ENCODE data around the gene PGD.
A peak's percentile ranks its signal among the peaks of the same experiment; 100 is the strongest.
"Not testable (repeated sequence)": the region's sequence is repeated elsewhere in the genome, so short reads cannot be mapped to it uniquely, and the experiment has no call there.

Gene PGD

DNA sequence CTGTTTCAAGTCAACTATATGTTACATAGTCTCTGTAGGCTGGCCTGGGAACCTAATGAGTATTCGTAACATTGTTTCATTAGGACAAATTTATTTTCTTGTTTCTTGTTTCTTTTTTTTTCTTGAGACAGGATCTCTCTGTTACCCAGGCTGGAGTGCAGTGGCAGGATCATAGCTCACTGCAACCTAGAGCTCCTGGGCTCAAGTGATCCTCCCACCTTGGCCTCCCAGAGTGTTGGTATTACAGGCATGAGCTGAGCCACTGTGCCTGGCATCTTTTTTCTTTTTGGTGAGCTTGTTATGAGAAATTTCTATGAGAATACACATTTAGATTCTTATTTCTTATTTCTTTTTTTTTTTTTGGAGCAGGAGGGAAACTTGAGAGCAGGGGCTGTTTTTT is 38.2 kb downstream of the PGD start:
- no peak for DNase-seq (ENCODE audit: low read depth in 2 of 2)

DNA sequence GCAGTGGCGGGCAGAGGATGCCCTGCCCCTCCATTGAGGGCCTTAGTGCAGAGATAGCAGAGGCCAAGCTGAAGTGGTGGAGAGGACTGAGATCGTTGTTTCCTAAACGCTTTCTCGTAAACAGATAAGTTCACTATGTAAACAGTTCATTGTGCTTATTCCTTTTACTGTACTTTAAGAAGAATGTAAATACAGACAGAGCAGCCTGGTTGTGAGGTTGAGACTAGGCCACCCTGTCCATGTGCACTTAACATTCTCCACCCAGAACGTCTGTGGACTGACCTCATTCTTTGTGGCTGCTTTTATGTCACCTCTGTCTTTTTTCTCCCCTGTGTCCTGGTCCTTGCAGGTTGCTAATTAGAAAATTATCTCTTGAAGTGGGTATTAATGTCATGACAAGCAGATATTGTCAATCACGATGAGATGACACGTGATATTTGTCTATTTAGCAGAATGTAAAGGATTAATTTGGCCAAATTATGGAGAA is 39.9 kb downstream of the PGD start:
- DNase-seq (ENCODE audit: low read depth in 2 of 2): no peak

DNA sequence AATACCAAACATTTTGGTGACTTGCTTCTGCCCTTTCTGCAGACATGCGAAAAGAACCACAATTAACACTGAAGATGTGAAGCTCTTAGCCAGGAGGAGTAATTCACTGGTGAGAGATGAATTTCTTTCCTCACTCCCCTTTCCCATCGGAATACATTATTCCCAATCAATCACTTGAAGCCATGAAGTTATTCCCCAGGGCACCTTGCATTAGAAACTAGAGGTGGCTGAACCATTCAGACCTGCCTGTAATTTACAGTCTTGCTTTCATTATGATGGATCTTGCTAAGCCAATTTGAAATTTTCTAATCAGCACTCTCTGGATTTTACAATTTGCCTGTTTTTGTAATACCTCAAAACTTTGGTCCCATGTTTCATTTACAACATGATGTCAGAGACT is 41.4 kb downstream of the PGD start:
- DNase-seq (ENCODE audit: low read depth in 2 of 2): no peak

DNA sequence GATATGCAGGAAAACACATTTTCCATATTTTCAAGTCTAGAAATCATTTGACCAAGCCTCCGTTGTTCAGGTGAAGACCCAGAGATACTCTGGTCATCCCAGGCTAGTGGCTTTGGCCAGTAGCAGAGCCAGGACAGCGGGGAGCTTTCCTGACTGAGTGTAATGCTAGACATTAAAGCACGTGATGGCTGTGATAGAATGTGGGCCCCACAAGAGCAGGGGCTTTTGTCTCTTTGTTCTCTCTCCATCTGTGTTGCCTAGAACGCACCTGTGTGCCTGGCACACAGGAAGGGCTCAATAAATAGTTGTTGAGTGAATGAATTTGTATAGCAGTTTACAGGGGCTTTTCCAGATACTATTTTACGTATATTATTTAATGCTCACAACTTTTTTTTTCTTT is 41.9 kb downstream of the PGD start:
- no peak for DNase-seq (ENCODE audit: low read depth in 2 of 2)

DNA sequence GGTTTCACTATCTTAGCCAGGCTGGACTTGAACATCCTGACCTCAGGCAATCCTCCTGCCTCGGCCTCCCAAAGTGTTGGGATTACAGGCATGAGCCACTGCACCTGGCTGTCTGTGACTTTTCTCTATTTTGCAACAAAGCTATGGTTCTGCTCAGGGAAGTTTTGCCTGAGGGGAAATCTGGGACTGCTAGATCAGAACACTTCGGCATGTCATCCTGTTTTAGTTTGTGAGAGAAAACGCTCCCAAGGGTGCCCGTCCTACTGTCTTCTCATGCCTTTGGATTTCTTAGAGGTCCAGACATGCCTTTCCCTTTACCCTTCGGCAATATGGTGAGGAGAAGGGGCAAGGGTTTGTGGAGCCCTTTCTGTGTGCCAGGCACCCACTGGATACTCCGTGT is 45.4 kb downstream of the PGD start:
- DNase-seq (ENCODE audit: low read depth in 2 of 2): no peak

DNA sequence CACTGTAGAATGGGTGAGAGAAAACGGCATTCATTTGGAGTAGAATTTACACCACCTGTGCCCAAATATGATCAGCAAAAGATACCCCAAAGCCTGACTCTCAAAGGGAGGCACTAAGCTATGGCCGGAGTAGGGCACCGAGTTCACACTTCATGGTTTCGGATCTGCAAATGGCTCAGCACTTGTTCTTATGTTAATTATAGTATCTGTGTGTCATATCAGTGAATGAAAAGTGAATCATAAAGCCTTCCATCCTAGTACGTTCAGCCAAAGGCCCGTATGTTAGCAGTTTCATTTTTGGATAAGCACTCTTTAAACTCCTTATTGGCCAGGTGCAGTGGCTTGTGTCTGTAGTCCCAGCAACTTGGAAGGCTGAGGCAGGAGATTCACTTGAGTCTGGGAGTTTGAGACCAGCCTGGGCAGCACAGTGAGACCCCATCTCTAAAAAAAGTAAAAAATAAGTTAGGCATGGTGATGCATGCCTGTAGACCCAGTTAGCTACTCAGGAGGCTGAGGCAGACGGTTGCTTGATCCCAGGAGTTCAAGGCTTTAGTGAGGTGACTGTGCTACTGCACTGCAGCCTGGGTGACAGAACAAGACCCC is 46.0 kb downstream of the PGD start:
- DNase-seq (ENCODE audit: low read depth in 2 of 2): no peak

DNA sequence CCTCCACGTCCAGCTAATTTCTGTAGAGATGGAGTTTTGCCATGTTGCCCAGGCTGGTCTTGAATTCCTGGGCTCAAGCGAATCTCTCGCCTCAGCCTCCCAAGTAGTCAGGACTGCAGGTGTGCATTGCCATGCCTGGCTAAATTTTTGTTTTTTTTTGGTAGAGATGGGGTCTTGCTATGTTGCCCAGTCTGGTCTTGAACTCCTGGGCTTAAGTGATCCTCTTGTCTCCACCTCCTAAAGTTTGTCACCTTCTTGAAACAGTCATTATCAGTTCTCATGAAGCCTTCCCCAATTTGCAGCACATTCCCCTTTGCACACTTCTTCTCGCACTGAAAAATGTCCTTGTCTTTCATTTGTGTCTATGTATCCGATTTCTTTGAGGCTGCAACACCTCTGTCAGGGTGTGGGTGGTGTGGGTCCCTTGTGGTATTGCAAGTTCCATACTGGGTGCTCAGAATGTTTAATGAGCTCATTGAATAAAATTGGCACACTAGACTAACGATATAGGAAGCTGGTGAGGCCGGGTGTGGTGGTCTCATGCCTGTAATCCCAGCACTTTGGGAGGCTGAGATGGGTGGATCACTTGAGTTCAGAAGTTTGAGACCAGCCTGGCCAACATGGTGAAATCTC is 48.0 kb downstream of the PGD start:
- no peak for DNase-seq (ENCODE audit: low read depth in 2 of 2)

DNA sequence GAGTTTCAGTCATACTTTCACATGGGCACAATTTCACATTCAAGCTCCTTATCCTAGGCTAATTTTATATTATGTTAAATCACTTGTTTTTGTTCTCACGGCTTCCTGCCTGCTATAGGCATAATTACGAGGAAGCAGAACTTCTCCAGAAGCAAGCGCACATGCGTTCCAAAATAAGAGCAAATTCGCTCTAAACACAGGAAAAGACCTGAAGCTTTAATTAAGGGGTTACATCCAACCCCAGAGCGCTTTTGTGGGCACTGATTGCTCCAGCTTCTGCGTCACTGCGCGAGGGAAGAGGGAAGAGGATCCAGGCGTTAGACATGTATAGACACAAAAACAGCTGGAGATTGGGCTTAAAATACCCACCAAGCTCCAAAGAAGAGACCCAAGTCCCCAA is 50.9 kb downstream of the PGD start, which contains the start of gene CORT:
Gene CORT (plus strand): TSS at position 281 of the 400 bp plus-strand sequence. CDS start 193 bp downstream, outside the sequence.
- no peak for DNase-seq (ENCODE audit: low read depth in 2 of 2)

DNA sequence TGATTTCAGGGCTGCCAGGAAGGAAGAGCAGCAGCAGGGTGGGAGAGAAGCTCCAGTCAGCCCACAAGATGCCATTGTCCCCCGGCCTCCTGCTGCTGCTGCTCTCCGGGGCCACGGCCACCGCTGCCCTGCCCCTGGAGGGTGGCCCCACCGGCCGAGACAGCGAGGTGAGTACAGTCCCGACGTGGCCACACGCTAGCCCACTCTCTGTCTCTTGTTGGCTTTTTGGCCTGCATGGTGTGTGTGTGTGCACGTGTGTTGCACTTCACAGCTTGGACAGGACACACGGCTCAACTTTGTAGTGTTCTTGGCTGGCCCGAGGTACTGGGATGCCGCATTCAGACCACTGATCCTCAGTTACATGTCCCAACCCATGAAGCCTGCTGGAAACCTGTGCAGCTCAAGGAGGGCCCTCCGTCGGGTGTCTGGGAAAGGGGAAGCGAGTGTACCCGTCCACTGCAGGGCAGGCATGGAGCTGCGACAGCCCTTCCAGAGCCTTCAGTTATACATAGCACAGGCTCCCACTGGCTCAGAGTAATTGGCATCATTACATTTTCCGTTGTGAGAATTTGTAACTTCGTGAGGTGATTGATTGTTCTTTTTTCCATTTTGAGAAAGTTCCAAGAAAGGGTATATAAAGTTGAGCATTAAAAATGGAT is 51.4 kb downstream of the PGD start:
- no peak for DNase-seq (ENCODE audit: low read depth in 2 of 2)

DNA sequence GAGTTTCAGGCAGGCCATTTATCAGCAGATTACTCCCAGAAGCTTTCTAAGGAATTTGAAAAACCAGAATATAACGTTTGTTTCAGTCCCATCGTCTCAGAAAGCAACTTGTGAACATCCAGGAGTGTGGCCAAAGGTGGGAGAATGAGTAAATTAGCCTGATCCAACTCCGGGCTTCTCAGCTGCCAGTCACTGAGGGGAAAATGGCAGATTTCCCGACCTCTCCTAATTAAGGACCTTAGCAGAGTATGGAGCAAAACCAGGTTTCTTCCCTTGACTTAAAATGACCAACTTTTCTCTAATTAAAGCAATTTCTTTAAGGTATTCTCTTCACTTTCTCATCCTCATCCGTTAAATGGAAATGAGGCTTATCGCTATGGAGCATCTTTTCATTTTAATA is 52.0 kb downstream of the PGD start:
- DNase-seq (ENCODE audit: low read depth in 2 of 2): no peak

DNA sequence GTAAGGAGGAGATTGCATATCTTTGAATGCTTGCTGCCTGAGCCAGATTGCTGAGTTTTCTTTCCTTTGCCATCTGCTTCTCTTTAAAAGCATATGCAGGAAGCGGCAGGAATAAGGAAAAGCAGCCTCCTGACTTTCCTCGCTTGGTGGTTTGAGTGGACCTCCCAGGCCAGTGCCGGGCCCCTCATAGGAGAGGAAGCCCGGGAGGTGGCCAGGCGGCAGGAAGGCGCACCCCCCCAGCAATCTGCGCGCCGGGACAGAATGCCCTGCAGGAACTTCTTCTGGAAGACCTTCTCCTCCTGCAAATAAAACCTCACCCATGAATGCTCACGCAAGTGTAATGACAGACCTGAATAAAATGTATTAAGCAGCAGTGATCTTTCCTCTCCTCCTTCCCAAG is 52.4 kb downstream of the PGD start:
- DNase-seq (ENCODE audit: low read depth in 2 of 2): peak in 1 of 2 experiments; percentile 47

DNA sequence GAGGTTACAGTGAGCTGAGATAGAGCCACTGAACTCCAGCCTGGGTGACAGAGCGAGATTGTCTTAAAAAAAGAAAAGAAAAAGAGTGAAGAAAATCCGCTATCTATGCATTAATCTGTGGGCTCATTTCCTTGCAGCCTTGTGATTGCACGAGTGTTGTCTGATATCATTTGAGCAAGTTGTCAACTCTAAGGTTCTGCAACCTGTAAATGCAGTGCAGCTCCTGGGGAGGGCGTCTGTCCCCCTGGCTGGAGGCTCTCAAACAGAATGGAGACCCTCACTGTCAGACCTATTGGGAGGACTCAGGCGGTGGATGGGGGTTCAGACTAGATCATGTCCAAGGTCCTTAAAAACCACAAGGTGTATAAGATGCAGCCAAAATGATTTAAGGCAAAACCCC is 57.2 kb downstream of the PGD start:
- no peak for DNase-seq (ENCODE audit: low read depth in 2 of 2)

DNA sequence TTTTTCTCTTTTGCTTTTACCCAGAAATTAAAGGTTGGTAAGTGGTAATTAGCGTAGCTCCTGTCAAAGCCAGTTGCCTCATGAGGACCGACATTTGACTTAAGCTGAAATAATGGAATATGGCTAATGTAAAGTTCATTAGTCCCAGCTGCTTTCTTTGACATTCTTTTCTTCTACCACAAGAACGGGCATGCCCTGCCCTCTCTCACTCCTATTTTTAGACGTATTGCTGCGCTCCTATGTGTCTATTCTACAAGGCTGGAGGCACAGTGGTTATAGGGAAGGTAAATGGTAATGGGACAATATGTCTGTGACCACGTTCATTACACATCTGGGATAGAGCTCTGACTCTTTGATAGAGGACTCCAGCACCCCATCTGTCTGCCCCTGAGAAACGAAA is 57.8 kb downstream of the PGD start:
- DNase-seq (ENCODE audit: low read depth in 2 of 2): no peak

DNA sequence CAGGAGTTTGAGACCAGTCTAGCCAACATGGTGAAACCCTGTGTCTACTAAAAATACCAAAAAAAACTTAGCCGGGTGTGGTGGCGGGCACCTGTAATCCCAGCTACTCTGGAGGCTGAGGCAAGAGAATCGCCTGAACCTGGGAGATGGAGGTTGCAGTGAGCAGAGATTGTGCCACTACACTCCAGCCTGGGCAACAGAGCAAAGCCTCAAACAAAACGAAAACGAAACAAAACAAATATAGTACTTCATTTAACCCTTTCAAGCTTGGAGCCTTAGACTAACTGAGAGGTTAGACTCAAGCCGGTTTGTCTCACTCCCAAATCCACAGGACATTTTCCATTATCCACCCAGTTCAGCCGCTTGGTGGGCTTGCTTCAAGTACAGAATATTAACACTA is 58.6 kb downstream of the PGD start:
- not testable (repeated sequence) for DNase-seq (ENCODE audit: low read depth in 2 of 2)

DNA sequence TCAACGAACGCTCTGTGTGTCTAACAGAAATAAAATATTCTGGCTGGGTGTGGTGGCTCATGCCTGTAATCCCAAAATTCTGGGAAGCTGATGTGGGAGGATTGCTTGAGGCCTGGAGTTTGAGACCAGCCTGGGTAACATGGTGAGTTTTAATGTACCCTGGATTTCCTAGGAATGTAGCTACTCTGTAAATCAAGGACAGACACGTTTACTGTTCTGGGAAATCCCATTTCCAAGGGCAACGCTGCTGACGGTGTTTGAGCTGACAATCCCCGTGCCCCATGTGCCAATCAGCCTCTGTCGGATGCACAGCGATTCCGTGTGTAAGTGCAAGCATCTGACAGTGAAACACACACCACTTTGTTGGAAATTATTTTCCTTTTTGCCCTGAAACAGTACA is 59.0 kb downstream of the PGD start:
- DNase-seq (ENCODE audit: low read depth in 2 of 2): no peak

DNA sequence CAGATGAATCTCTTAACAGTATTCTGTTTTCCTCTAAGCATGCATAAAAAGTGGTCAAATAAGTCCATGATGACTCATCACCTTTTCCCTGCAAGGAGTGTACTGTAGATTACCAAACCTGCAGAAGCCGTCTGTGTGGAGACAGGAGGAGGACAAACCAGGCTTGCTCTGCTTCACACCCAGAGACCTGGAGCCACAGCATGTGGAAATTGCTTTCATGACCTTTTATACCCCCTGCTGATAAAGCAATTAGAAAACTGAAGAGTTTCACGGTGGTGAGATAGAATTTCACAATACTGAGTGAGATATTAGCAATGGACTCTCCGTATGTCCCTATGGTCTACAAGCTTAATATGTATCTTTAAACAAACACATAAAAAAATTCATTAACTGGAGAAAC is 60.3 kb downstream of the PGD start:
- DNase-seq (ENCODE audit: low read depth in 2 of 2): peak; percentile 38 to 46

DNA sequence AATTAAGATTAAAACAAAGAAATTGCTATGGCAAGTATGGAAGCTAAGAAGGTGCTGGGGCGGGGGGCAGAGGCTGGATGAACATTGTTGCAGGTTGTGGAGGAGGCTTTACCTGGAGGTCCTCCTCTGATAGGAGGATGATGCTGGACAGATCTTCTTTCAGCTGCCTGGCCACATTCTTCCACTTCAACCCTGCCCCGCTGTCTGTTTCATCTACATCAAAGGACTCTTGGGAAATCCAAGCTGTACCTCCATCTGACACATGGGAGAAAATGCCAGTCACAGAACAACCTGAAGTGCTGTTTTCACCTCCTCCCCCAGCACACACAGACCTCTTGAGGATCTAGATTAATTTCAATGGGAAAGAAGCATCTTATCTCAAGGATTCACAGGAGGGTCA is 68.2 kb downstream of the PGD start:
- no peak for DNase-seq (ENCODE audit: low read depth in 2 of 2)

DNA sequence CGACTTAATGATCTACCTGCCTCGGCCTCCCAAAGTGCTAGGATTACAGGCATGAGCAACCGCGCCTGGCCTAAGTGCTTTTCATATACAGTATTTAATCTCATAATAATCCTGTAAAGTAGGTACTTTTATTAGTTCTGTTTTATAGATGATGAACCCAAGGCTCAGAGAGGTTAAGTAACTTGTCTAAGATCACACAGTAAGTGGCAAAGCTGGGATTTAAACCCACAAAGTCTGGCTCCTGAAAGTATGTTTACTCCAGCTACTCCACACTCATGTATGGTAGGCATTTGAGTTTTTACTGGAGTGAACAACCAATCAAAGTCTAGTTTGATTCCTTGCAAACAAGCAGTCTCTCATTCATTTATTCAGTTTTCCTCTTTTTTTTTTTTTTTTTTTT is 71.2 kb downstream of the PGD start:
- no peak for DNase-seq (ENCODE audit: low read depth in 2 of 2)

All from fibroblast of skin of left biceps (primary cell).